ENCODE measurements around the gene KIAA0753.

The KIAA0753 gene

DNA sequence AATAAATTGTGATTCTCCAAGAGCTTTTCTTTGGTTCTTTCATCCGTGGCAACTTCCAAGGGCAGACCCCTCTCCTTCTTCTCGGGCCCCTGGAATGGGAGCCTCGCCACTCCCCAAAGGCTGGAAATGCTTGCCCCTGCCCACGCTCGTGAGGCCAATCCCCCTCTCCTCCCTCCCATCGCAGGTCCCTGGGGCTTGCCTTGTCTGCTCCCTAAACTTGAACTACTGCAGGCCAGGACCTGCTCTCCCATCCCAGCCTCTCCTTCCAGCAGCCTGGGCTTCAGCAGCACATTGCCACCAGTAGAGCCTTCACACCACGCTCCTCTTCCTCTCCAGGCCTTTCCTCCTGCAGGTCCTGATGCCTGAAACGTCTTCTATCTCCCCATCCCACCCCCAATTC is 95.2 kb downstream of the KIAA0753 start:
- DNase-seq: no peak

DNA sequence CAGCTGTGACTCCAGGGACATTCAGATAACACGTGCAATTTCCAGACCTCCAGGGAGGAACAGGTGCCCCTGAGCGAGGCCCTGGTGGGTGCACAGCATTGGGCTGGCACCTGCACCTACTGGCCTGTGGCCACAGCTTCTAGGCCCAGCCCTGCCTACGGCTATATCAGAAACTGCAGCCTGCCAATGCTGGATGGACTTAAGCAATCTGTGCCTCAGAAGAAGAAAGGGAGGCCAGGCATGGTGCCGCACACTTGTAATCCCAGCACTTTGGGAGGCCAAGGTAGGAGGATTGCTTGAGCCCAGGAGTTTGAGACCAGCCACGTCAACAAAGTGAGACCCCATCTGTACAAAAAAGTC is 96.5 kb downstream of the KIAA0753 start:
- DNase-seq: no peak

DNA sequence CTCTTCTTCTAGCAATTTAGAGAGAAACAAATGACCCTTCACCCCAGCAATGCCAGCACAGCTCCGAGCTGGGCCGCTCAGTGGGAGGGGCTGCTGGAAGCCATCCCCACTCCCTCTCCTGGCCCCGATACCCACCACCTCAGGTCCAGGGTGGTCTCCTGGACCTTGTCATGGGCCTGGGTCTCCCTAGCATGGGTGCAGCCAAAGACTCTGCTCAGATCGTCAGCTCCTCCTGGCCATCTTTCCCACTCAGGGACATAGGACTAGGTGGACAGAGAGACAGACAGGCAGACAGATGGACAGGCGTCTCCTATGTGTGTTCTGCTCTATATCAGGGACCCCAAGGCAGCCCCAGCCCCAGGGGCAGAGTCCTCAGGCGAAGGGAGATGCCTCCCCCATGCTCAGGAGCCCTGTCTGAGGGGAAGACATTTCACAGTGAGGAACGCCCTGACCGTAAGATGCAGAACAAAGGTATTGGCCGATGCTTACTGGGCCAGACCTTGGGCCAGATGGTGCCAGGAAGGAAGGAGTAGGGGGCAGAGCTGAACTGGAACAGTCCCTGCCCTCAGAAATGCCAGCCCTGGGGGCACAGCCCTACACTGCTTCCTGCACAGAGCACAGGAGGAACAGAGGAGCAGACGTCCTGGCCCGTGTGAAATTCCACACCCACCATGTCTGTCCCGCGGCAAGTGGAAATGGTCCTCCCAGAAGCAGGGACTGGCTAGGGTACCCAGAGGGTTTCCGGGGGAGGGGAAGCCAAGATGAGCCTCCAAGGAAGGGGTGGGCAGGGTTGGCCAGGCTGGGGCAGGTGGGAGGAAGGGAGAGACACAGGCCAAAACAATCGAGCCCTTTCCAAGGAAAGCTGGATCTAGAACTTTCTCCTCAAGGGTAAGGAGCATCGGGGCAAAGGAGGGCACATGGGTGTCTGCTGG is 97.2 kb downstream of the KIAA0753 start:
- no peak for DNase-seq

DNA sequence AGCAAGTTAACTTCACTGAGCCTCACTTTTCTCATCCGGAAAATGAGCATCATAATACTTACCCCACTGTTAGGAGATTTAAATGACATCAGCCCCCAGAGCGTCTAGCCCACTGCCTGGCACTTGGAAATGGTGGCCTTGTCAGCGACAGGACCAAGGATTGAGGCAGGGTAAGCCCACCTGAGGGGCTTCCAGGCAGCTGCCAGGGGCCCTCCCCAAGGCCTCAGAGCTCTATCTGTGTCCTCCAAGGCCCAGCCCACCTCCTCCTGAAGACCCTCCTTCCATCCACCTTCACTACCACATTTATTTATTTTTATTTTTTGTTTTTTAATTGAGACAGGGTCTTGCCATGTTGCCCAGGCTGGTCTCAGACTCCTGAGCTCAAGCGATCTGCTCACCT is 97.9 kb downstream of the KIAA0753 start:
- no peak for DNase-seq

DNA sequence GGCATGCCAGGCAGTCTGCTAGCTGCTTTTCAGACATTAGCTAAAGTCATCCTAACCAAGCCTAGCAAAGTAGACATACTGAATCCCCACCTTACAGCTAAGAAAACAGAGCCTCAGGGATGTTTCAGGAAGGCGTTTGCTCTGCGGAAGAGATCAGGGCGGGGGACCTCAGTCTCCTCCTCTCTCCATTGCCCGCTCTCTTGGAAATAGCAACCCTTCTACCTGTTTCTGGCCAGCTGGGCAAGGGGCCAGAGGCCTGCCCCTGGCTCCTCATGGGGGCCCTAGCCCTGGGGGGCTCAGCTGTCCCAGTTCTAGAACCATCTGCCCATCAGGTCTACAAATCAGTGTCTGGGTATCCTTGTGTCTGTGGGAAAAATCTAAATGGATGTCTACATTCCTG is 98.6 kb downstream of the KIAA0753 start:
- no peak for DNase-seq

DNA sequence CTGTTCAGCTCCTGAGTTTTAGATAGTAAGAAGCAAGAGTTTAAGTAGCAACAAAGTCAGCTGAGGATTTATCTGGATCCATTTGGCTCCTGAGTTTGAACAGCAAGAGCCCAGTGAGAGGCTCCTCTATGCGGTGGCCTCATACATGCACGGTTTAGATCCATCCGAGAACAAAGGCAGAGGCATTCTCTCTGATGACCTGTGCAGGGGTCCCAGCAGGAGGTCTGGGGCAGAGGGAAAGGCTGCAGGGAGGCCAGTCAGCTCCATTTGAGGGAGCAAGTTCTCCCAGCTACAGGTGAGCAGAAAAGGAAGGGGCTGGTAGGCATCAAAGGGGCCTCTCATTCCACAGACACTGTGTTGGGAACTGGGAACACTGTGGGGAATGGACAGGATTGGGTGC is 100.6 kb downstream of the KIAA0753 start:
- DNase-seq: no peak

DNA sequence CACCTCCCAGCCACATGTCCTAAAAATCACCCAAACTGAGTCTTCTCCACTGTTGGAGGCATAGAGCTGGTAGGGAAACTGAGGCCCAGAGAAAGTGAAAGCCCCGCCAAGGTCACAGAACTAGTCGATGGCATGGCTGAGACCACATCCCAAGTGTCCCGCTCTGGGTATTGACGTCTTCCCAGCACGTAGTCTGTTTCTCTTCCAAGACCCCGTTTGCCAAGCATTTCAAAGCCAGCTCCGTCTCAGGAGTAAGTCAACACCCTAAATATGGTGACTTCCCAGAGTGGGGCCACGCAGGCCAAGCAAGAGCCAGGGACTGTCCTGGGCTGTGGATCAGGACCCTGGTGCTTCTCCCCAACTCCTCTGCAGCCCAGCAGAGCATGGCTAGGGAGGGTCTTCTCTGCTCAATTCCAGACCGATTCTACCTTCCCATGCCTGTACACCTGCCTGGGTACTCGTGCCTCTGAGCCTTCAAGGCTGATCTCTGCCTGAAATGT is 103.9 kb downstream of the KIAA0753 start:
- no peak for DNase-seq

DNA sequence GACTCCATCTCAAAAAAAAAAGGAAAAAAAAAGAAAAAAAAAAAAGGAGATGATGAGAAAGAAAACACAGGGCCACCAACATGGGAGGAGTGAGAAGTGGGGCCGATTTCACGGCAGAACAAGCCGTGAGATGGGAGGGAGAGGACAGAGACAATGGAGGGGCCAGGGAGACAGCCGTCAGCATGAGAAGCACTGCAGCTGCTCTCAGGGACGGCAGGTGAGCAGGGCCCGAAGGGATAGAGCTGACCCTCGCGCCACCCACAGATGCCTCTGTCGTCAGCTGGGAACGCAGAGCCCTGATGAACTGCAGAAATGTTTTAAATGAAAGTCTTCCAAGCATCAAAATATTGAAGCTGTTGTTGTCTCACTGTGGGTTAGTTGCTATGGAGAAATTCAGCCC is 104.5 kb downstream of the KIAA0753 start:
- DNase-seq: no peak

DNA sequence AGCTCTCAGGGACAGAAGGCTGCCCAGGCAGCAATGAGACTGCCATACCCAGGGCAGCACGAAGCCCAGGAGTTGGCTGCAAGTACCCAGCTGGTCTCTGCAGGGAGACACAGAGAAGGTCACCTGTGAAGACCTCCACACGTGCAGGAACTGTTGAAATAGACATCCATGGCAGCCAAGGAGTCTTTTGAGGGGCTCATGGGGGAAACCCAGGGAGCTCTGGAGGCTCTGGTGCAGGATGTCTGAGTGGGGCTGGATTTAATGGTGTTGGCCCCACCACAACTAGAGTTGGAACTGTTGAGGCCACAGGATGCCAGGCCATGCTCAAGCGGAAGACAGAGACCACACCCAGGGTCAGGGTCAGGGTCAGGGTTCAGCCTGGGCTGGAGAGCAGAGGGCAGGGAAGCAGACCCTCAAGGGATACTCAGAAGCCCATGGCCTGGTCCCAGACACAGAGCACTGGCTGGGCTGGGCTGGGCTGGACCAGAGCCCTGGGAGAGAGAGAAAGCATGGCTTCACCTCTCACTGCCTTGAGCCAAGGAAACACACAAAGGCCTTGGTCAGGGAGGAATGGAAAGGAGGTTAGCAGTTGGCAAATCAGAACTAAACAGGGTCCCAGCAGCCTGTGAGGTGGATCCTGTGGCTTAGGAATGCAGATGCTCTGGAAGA is 105.5 kb downstream of the KIAA0753 start:
- no peak for DNase-seq

DNA sequence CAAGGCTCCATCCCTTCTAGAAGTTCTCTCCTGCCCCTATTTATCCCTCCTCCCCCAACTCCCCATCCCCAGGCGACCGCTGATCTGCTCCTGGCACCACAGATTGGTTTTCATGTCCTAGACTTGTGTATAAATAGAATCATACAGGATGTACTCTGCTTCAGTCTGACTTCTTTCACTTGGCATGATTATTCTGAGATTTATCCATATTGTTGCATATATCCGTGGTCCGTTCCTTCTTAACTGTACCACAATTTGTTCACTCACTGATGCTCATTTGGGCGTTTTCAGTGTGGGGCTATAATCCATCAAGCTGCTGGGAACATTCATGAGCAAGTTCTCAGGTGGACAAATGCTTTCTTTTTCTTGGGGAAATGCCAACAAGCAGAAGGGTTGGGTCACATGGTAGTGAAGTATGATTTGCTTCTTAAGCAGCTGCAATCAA is 108.0 kb downstream of the KIAA0753 start:
- no peak for DNase-seq

DNA sequence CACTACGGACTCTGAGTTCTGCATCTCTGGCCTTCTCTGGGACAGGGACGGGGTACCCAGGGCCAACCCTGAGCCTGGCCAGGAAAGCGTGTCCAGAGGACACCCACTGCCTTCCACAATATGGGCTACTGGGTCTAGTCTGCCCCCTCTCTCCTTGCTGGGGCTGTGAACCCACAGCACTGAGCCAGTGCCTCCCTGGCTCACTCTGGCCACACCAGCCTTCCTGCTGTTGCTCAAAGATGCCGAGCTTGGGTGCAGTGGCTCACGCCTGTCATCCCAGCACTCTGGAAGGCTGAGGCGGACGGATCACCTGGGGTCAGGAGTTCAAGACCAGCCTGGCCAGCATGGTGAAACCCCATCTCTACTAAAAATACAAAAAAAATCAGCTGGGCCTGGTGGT is 108.9 kb downstream of the KIAA0753 start:
- DNase-seq: no peak

DNA sequence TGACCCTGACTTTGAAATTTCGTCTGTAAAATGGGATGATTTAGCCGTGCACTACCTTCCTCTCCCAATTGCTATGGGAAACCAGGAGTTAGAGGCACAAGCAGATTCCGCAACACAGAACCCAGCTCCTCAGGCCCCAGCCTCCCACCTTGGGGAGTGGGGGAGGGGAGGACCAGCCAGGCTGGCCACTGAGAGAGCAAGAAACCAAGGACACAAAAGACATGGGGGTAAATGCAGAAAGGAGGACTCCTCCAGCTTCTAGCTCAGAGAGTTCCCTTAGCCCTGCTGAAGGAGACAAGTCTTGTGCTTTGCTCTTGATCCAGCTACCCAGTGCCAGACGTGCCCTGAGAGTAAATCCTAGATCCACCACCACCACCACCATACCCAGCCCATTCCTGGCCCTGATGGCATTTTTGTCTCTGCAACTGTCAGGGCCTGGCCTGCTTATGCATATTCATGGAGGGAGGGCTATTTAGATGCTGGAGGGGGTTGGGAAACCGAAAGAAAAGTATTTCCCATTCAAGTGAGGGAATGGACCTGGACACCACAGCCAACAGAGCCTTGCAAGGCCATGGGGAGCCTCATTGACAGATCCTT is 110.1 kb downstream of the KIAA0753 start:
- DNase-seq: no peak

DNA sequence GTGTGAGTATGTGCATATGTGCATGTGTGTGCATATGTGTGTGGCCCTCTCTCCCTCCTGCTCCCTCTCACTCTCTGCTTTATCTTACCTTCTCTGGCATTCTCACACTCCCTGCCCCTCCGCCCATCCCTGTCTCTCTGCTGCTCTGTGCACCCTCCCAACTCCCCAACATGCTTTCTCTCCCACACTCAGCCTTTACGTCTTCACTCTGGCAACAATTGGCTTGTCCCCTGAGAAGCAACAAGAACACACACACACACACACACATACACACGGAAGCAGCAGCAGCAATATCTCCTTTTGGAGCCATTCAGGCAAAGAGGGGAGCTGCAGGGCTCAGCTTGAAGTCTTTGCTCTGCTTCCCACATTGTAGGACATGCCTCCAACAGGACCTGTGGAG is 112.0 kb downstream of the KIAA0753 start:
- DNase-seq: no peak
